K562 (cell line): ENCODE results near the gene TOR1AIP1. TPM values are rescaled to one million over a fixed set of nuclear protein-coding genes. Genes with fewer than 3 reads are reported as not detected.

ENCODE experiments used
- ATF6 ChIP-seq: sonication (generic); formaldehyde crosslinking; IDR thresholded peaks from 2 replicates; pipeline ENCODE4 v1.4.0; 2020; ENCODE audit warnings: mild to moderate bottlenecking, missing genetic modification reagents
- E2F5 ChIP-seq: sonication (generic); formaldehyde crosslinking; IDR thresholded peaks from 2 replicates; pipeline ENCODE4 v1.8.0; 2022; ENCODE audit warnings: mild to moderate bottlenecking, missing genetic modification reagents
- FOS ChIP-seq: IDR thresholded peaks from 3 replicates; pipeline ENCODE4 v1.6.1; 2011; ENCODE audit not compliant: insufficient read length; ENCODE audit errors: extremely low read depth
- HDAC2 ChIP-seq: fragments of 450-650 bp; IDR thresholded peaks from 2 replicates; pipeline ENCODE4 v1.6.1; 2016; ENCODE audit warnings: mild to moderate bottlenecking
- ILK ChIP-seq: fragments of 450-650 bp; IDR thresholded peaks from 2 replicates; pipeline ENCODE4 v1.6.1; 2016; ENCODE audit warnings: missing genetic modification characterization, low read depth, mild to moderate bottlenecking, missing compliant biosample characterization, moderate library complexity, borderline replicate concordance
- MYBL2 ChIP-seq, 2 experiments: fragments of 450-650 bp in 1 of 2; sonication (generic) in 1 of 2; formaldehyde crosslinking in 1 of 2; IDR thresholded peaks; 2 replicates each; pipeline versions ENCODE4 v1.6.1 to v1.8.1; 2017 to 2022; ENCODE audit warnings: borderline replicate concordance in 1 of 2, inconsistent platforms in 1 of 2, low read depth in 1 of 2, mild to moderate bottlenecking in 1 of 2, missing genetic modification reagents in 1 of 2, moderate library complexity in 1 of 2
- NFE2 ChIP-seq: IDR thresholded peaks from 2 replicates; pipeline ENCODE4 v1.6.1; 2014; ENCODE audit warnings: antibody characterized with exemption, low read depth
- POLR2B ChIP-seq: fragments of 450-650 bp; IDR thresholded peaks from 2 replicates; pipeline ENCODE4 v1.6.1; 2018; ENCODE audit warnings: low read depth; ENCODE audit not compliant: partially characterized antibody
- PRDM10 ChIP-seq: fragments of 450-650 bp; IDR thresholded peaks from 2 replicates; pipeline ENCODE4 v1.6.1; 2018; ENCODE audit not compliant: partially characterized antibody
- PRMT5 ChIP-seq: sonication (generic); formaldehyde crosslinking; IDR thresholded peaks from 2 replicates; pipeline ENCODE4 v1.5.0; 2020; ENCODE audit warnings: missing genetic modification reagents
- RBFOX2 ChIP-seq: fragments of 200-400 bp; formaldehyde crosslinking; IDR thresholded peaks from 2 replicates; pipeline ENCODE4 v1.6.1; 2017; ENCODE audit warnings: low read depth, mild to moderate bottlenecking, low read length, moderate library complexity
- RHOXF2B ChIP-seq: fragments of 250-450 bp; sonication (Bioruptor Pico); conservative IDR thresholded peaks from 2 replicates; pipeline ENCODE4 v1.5.1; 2021
- SMAD2 ChIP-seq: fragments of 150-350 bp; IDR thresholded peaks from 2 replicates; pipeline ENCODE4 v1.6.1; 2014; ENCODE audit warnings: low read depth, mild to moderate bottlenecking, low read length
- SMAD4 ChIP-seq: fragments of 250-450 bp; sonication (Bioruptor Pico); conservative IDR thresholded peaks from 2 replicates; pipeline ENCODE4 v1.8.0; 2021; ENCODE audit warnings: inconsistent platforms, mild to moderate bottlenecking, moderate library complexity
- SMARCA5 ChIP-seq: fragments of 450-650 bp; IDR thresholded peaks from 2 replicates; pipeline ENCODE4 v1.6.1; 2016
- SREBF1 ChIP-seq: fragments of 150-350 bp; IDR thresholded peaks from 2 replicates; pipeline ENCODE4 v1.6.1; 2014; ENCODE audit warnings: antibody characterized with exemption, low read depth, low read length, borderline replicate concordance
- TCFL5 ChIP-seq: fragments of 250-450 bp; sonication (Bioruptor Pico); conservative IDR thresholded peaks from 2 replicates; pipeline ENCODE4 v1.6.1; 2021; ENCODE audit warnings: mild to moderate bottlenecking, moderate library complexity, matching md5 sums
- TEAD4 ChIP-seq, 2 experiments: sonication (generic) in 1 of 2; formaldehyde crosslinking in 1 of 2; IDR thresholded peaks; 2 replicates each; pipeline versions ENCODE4 v1.6.1 to v1.8.0; 2012 to 2022; ENCODE audit warnings: borderline replicate concordance in 1 of 2, inconsistent platforms in 1 of 2, low read length in 1 of 2, mild to moderate bottlenecking in 1 of 2, missing genetic modification reagents in 1 of 2
- TRIM24 ChIP-seq, 2 experiments: fragments of 450-650 bp; IDR thresholded peaks; 2 replicates each; pipeline ENCODE4 v1.6.1; 2016
- ZC3H4 ChIP-seq: sonication (generic); formaldehyde crosslinking; IDR thresholded peaks from 2 replicates; pipeline ENCODE4 v1.9.0; 2021; ENCODE audit warnings: missing genetic modification reagents, borderline replicate concordance
- ZNF263 ChIP-seq: sonication (generic); formaldehyde crosslinking; IDR thresholded peaks from 2 replicates; pipeline ENCODE4 v1.8.0; 2022; ENCODE audit warnings: mild to moderate bottlenecking, missing genetic modification reagents, borderline replicate concordance
- ZNF274 ChIP-seq: IDR thresholded peaks from 2 replicates; pipeline ENCODE4 v1.6.1; 2011; ENCODE audit warnings: low read depth, mild to moderate bottlenecking, low read length, moderate library complexity, borderline replicate concordance
- polyA plus RNA-seq, 8 experiments: library from polyadenylated mRNA; depleted of rRNA in 4 of 8; stranded (reverse) in 5 of 8; unstranded in 3 of 8; fragments of >200 nt; fragmentation: Nextera tagmentation in 2 of 8; fragmentation: Illumina TruSeq in 1 of 8; extraction: Ambion mirVana in 2 of 8; extraction: Trizol in 1 of 8; gene quantifications; 2 replicates each; pipeline versions ENCODE4 v1.2.1 to v1.2.3, GENCODE V29; 2011 to 2014; ENCODE audit warnings: inconsistent platforms in 1 of 8, missing spikeins in 1 of 8
- total RNA-seq, 7 experiments: library from RNA; depleted of rRNA in 6 of 7; stranded (reverse); fragments of >200 nt in 6 of 7; fragmentation: Illumina TruSeq in 2 of 7; extraction: Trizol in 2 of 7; gene quantifications; 2 replicates each; pipeline versions ENCODE4 v1.2.1 to v1.2.3, GENCODE V29; 2011 to 2021; ENCODE audit warnings: low replicate concordance in 1 of 7

The TOR1AIP1 gene
- total and polyA plus RNA-seq, 9 of the 15 experiments (the other 6 are each of a cell fraction or from before 2014, with no cell fraction given), result 18.1 to 46.9 (median 35.5) TPM

DNA sequence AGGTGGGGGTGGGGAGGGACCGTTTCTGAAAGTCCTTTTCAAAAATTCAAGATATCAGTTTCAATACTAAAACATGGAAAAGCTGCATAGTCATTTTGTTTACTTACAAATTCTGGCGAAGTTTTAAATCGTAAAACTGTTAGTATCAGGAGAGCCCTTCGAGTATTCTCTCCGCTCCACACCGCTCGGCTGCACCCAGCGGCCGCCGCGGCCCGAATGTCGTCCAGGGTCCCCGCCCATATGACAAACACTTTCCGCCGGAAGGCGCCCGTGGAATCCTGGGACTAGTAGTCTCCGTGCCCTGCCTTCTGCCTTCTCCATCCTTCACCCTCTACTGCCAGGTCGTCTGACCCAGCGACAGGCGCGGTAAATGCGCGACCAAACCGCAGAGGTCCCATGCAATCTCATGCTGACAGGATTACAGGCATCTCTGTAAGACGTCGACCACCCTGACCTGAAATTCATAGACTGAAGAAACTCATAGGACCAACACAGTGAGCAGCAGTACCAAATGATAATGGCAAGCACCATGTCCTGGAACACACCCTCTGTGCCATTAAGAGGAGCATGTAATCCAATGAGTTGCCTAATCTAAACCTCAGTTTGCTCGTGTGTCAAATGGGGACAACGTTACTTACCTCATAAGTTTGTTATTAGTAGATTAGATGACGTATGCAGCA lies 4.4 kb upstream of the TOR1AIP1 start, which contains the start of gene TOR1AIP2 (continued):
- no peak for TF ChIP-seq ZC3H4 (CRISPR knock-in tag)
- TF ChIP-seq TCFL5 (CRISPR knock-in tag), result no peak
- no peak for TF ChIP-seq ZNF274
- peak; percentile 27; the same call in 1 of the 2 replicates for TF ChIP-seq TEAD4 (IDR thresholded peaks at IDR 0.05; ENCODE audit: low read length)
- no peak for TF ChIP-seq TEAD4 (CRISPR knock-in tag; IDR thresholded peaks at IDR 0.05; ENCODE audit: borderline replicate concordance)
- TF ChIP-seq TRIM24 (IDR thresholded peaks at IDR 0.05), result peak in 1 of 2 experiments; percentile 22; a peak in 2 of 4 replicates
- TF ChIP-seq SMAD4 (CRISPR knock-in tag), result no peak
- no peak for TF ChIP-seq PRMT5 (CRISPR knock-in tag)
- no peak for TF ChIP-seq ILK (tag)
- TF ChIP-seq RBFOX2, result peak; percentile 98
- peak; percentile 62; the same call in 1 of the 2 replicates for TF ChIP-seq E2F5 (CRISPR knock-in tag)
- peak; percentile 57; the same call in 1 of the 2 replicates for TF ChIP-seq SREBF1
- TF ChIP-seq SMAD2, result no peak
- TF ChIP-seq NFE2, result 0 out of 2 replicates have a peak, but pooled peaks have one; percentile 18
- peak; percentile 98 for TF ChIP-seq POLR2B
- TF ChIP-seq PRDM10, result peak; percentile 35
- TF ChIP-seq ZNF263, result no peak; the same call in 1 of the 2 replicates
- TF ChIP-seq MYBL2 (IDR thresholded peaks at IDR 0.05; ENCODE audit: low read depth), result peak; percentile 64; the same call in 1 of the 2 replicates
- TF ChIP-seq MYBL2 (CRISPR knock-in tag; IDR thresholded peaks at IDR 0.05; ENCODE audit: borderline replicate concordance), result no peak
- no peak for TF ChIP-seq RHOXF2B
- peak; percentile 97 for TF ChIP-seq SMARCA5
- TF ChIP-seq FOS, result peak; percentile 8
- peak; percentile 94 for TF ChIP-seq HDAC2
- TF ChIP-seq ATF6 (CRISPR knock-in tag), result peak; percentile 71; the same call in 1 of the 2 replicates
